Peyer's patch (tissue), 4 donors: ENCODE measurements around the gene EXOSC5. TPM values are rescaled to one million over a fixed set of nuclear protein-coding genes. Genes with fewer than 3 reads are reported as not detected.
A peak's percentile ranks its signal among the peaks of the same experiment; 100 is the strongest.

Experiments used
- DNase-seq, 3 donors: peaks; one replicate each; pipeline ENCODE4 v3.0.0-alpha.2; 2017 to 2019
- H3K27ac ChIP-seq, 4 donors: fragments of 200-600 bp; sonication (generic); one replicate each; pipeline ENCODE4 v1.5.1; 2016 to 2019
- H3K27me3 ChIP-seq, 2 donors: fragments of 200-600 bp; sonication (generic); one replicate each; pipeline ENCODE4 v1.5.1; 2019
- H3K36me3 ChIP-seq, 3 donors: fragments of 200-600 bp; sonication (generic); one replicate each; pipeline ENCODE4 v1.5.1; 2016 to 2019
- H3K4me1 ChIP-seq, 4 donors: fragments of 200-600 bp; sonication (generic); one replicate each; pipeline ENCODE4 v1.5.1; 2016 to 2019
- H3K4me3 ChIP-seq, 4 donors: fragments of 200-600 bp; sonication (generic); 1 replicate in 3 of 4; 2 replicates in 1 of 4; pipeline ENCODE4 v1.5.1; 2016 to 2019; ENCODE audit warnings: mild to moderate bottlenecking in 1 of 4
- H3K9me3 ChIP-seq, 4 donors: fragments of 200-600 bp; sonication (generic); one replicate each; pipeline ENCODE4 v1.5.1; 2016 to 2019; ENCODE audit warnings: mild to moderate bottlenecking in 1 of 4
- CTCF ChIP-seq, 6 experiments: fragments of 450-650 bp in 4 of 6; fragments of 200-600 bp in 2 of 6; sonication (generic) in 1 of 6; IDR thresholded peaks; one replicate each; pipeline ENCODE4 v1.5.1; 2017 to 2019; ENCODE audit warnings: antibody characterized with exemption in 6 of 6, mild to moderate bottlenecking in 3 of 6, moderate library complexity in 1 of 6
- POLR2A ChIP-seq, 2 donors: fragments of 450-650 bp; IDR thresholded peaks; one replicate each; pipeline ENCODE4 v1.5.1; 2017; ENCODE audit warnings: antibody characterized with exemption in 2 of 2, mild to moderate bottlenecking in 2 of 2, moderate library complexity in 2 of 2
- total RNA-seq, 4 donors: library from RNA; depleted of rRNA; stranded (reverse); fragments of >200 nt; gene quantifications; one replicate each; pipeline ENCODE4 v1.1.0, GENCODE V29; 2016

EXOSC5 gene
- total RNA-seq, 4 donors from 2014 or later = 5.4 to 12.4 (median 10.0) TPM

GRCh38 chr19:41427647-41428480 is 30.7 kb upstream of the EXOSC5 start:
- Histone ChIP-seq H3K4me1 (peaks cover 0 to 49% (median 4%) of the 10 kb centered on the region in 4 donors), H3K4me3 (peak overlapping the region; percentile 16 to 67 (median 56)), H3K27me3 (no peaks in the 10 kb centered on the region), H3K9me3 (no peaks in the 10 kb centered on the region), H3K36me3 (peaks cover 0 to 41% (median 2%) of the 10 kb centered on the region in 3 donors), H3K27ac (peak overlapping the region; percentile 68 to 98 (median 88))
- DNase-seq = peak; percentile 20 to 73 (median 73)
- TF ChIP-seq CTCF (IDR thresholded peaks at IDR 0.05) (peak in 1 of 6 experiments; percentile 7), POLR2A (IDR thresholded peaks at IDR 0.05) (no peak)

GRCh38 chr19:41426952-41427646 is 29.9 kb upstream of the EXOSC5 start, which contains the start of gene B3GNT8:
B3GNT8 (minus strand) TSS chr19:41427374; CDS start chr19:41426778, 596 bp downstream.
- Histone ChIP-seq H3K9me3 (no peaks in the 10 kb centered on the region), H3K27ac (peak within 1 kb of the TSS; percentile 68 to 98 (median 88)), H3K36me3 (peaks cover 0 to 44% (median 2%) of the 10 kb centered on the region in 3 donors), H3K4me1 (peaks cover 0 to 57% (median 4%) of the 10 kb centered on the region in 4 donors), H3K4me3 (peak within 1 kb of the TSS; percentile 16 to 67 (median 56)), H3K27me3 (no peaks in the 10 kb centered on the region)
- TF ChIP-seq CTCF (IDR thresholded peaks at IDR 0.05) (no peak), POLR2A (IDR thresholded peaks at IDR 0.05) (peak; percentile 97 to 98)
- DNase-seq = peak; percentile 31 to 95 (median 93)

GRCh38 chr19:41426116-41426841 is 29.1 kb upstream of the EXOSC5 start:
- DNase-seq = peak in 1 of 3 donors; percentile 68
- Histone ChIP-seq H3K4me1 (peaks cover 0 to 65% (median 4%) of the 10 kb centered on the region in 4 donors), H3K9me3 (no peaks in the 10 kb centered on the region), H3K27ac (peak overlapping the region; percentile 68 to 98 (median 88)), H3K36me3 (peaks cover 0 to 40% (median 2%) of the 10 kb centered on the region in 3 donors), H3K4me3 (peak overlapping the region in 3 of 4 donors; percentile 46 to 67 (median 66)), H3K27me3 (no peaks in the 10 kb centered on the region)
- TF ChIP-seq CTCF (IDR thresholded peaks at IDR 0.05) (no peak), POLR2A (IDR thresholded peaks at IDR 0.05) (no peak)

- H3K27ac ChIP-seq = peak overlapping the region in 3 of 4 donors; percentile 85 to 98 (median 90)
- TF ChIP-seq CTCF (IDR thresholded peaks at IDR 0.05) (no peak), POLR2A (IDR thresholded peaks at IDR 0.05) (no peak)
- H3K27me3 ChIP-seq = no peaks in the 10 kb centered on the region
- peaks cover 0 to 44% (median 2%) of the 10 kb centered on the region in 3 donors for H3K36me3 ChIP-seq
- peaks cover 0 to 74% (median 5%) of the 10 kb centered on the region in 4 donors for H3K4me1 ChIP-seq
- peak in 1 of 3 donors; percentile 67 for DNase-seq
- no peaks in the 10 kb centered on the region for H3K9me3 ChIP-seq
- peak overlapping the region in 3 of 4 donors; percentile 46 to 67 (median 66) for H3K4me3 ChIP-seq
Observed at GRCh38 chr19:41425174-41426115, 28.3 kb upstream of the EXOSC5 start.
